ENCODE results near the gene SLC6A2.

SLC6A2 gene

GRCh38 chr16:55671206-55671973 lies 15.6 kb downstream of the SLC6A2 start:
- H3K4me3 ChIP-seq (ENCODE audit: low read depth, low read length), result no peak overlapping the region
- no peak for DNase-seq (ENCODE audit: low read depth)
- no peak for TF ChIP-seq CTCF (IDR thresholded peaks at IDR 0.05; ENCODE audit: low read depth, low read length, missing control alignments)

GRCh38 chr16:55671974-55672280 lies 16.1 kb downstream of the SLC6A2 start:
- no peak for TF ChIP-seq CTCF (IDR thresholded peaks at IDR 0.05; ENCODE audit: low read depth, low read length, missing control alignments)
- H3K4me3 ChIP-seq (ENCODE audit: low read depth, low read length), result no peak overlapping the region
- DNase-seq (ENCODE audit: low read depth), result no peak

GRCh38 chr16:55672471-55672870 lies 16.7 kb downstream of the SLC6A2 start:
- TF ChIP-seq CTCF (IDR thresholded peaks at IDR 0.05; ENCODE audit: low read depth, low read length, missing control alignments), result no peak
- no peak overlapping the region for H3K4me3 ChIP-seq (ENCODE audit: low read depth, low read length)
- no peak for DNase-seq (ENCODE audit: low read depth)

- no peak overlapping the region for H3K4me3 ChIP-seq (ENCODE audit: low read depth, low read length)
- DNase-seq (ENCODE audit: low read depth), result no peak
- TF ChIP-seq CTCF (IDR thresholded peaks at IDR 0.05; ENCODE audit: low read depth, low read length, missing control alignments), result no peak
These were observed 22.5 kb downstream of the SLC6A2 start for GRCh38 chr16:55678161-55678821.

- no peak for TF ChIP-seq CTCF (IDR thresholded peaks at IDR 0.05; ENCODE audit: low read depth, low read length, missing control alignments)
- no peak overlapping the region for H3K4me3 ChIP-seq (ENCODE audit: low read depth, low read length)
- no peak for DNase-seq (ENCODE audit: low read depth)
These were observed 26.3 kb downstream of the SLC6A2 start for GRCh38 chr16:55682086-55682485.

- TF ChIP-seq CTCF (IDR thresholded peaks at IDR 0.05; ENCODE audit: low read depth, low read length, missing control alignments), result no peak
- no peak for DNase-seq (ENCODE audit: low read depth)
- no peak overlapping the region for H3K4me3 ChIP-seq (ENCODE audit: low read depth, low read length)
These were observed 30.2 kb downstream of the SLC6A2 start for GRCh38 chr16:55685973-55686372.

GRCh38 chr16:55686671-55687070 lies 30.9 kb downstream of the SLC6A2 start:
- no peak for DNase-seq (ENCODE audit: low read depth)
- no peak for TF ChIP-seq CTCF (IDR thresholded peaks at IDR 0.05; ENCODE audit: low read depth, low read length, missing control alignments)
- H3K4me3 ChIP-seq (ENCODE audit: low read depth, low read length), result no peak overlapping the region

Data from GM12864 (cell line).